ENCODE results near the gene EIPR1.

EIPR1 gene

DNA sequence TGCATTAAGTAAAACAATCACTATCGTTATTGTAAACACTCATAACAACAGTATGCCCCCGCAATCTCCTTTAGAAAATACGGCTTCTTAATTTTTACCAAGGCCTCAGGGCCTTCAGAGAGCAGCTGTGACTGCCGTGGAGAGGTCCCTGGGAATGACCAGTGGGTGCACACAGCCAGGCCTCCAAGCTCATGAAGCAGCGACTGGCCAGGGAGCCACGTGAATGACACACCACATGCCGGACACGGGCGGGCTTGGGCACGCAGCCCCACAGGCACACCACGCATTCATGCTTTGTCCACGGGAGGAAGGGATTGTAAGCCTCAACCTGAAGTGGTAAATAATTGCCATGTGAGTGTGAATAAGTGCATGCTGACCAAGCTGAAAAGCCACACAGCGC, 121.0 kb downstream of the EIPR1 start:
- in situ Hi-C loops (cut with MboI; ENCODE audit: low sequenced_read_pairs): no loop called here

GRCh38 chr2:3256157-3256556, 121.5 kb downstream of the EIPR1 start:
- in situ Hi-C loops (cut with MboI; ENCODE audit: low sequenced_read_pairs): no loop called here

DNA sequence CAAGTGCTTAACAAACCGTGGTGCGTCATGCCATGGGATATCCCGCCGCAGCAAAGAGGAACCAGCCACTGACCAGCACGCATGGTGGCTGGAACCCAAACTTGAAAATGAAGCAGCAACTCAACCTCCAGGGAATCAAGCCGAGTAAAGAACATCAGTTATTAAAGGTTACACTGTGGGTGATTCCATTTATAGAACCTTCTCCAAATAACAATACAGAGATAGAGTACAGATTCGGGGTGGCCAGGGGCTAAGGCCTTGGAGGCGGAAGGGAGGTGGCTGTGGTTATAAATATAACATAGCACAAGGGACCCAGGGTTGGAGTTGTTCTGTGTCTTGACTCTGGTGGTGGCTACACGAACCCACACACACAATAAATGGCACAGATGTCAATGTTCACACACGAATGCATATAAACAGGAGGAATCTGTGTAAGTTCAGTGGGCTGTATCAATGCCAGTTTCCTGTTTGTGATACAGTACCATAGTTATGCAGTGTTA, 123.1 kb downstream of the EIPR1 start:
- in situ Hi-C loops (cut with MboI; ENCODE audit: low sequenced_read_pairs): no loop called here

DNA sequence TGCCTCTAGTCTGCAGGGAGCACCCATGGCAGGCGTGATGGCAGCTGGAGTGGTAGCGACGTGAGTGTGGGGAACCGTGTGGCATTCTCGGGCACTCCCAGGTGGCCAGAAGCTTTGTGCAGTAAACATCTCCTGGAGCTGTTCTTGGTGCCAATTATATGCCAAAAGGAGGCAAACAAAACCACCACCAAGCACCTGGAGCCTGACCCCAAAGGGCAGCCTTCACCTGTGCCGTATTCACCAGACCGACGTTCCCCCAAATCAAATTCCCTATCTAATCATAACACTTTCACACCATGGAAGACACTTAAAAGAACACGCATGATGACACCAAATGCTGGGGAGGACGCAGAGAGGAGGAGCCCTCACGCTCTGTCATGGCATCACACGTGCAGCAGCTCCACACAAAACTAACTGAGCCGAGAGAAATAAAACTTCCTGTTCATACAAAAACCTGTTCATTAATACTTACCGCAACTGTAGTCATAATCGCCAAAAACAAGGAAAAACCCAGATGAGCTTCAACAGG, 123.6 kb downstream of the EIPR1 start:
- in situ Hi-C loops (cut with MboI; ENCODE audit: low sequenced_read_pairs): no loop called here

GRCh38 chr2:3251946-3252345, 125.7 kb downstream of the EIPR1 start:
- in situ Hi-C loops (cut with MboI; ENCODE audit: low sequenced_read_pairs): no loop called here

- in situ Hi-C loops (cut with MboI; ENCODE audit: low sequenced_read_pairs): no loop called here
Observed at GRCh38 chr2:3249476-3249962, 128.1 kb downstream of the EIPR1 start.

GRCh38 chr2:3248754-3249475, 128.7 kb downstream of the EIPR1 start:
- in situ Hi-C loops (cut with MboI; ENCODE audit: low sequenced_read_pairs): no loop called here

DNA sequence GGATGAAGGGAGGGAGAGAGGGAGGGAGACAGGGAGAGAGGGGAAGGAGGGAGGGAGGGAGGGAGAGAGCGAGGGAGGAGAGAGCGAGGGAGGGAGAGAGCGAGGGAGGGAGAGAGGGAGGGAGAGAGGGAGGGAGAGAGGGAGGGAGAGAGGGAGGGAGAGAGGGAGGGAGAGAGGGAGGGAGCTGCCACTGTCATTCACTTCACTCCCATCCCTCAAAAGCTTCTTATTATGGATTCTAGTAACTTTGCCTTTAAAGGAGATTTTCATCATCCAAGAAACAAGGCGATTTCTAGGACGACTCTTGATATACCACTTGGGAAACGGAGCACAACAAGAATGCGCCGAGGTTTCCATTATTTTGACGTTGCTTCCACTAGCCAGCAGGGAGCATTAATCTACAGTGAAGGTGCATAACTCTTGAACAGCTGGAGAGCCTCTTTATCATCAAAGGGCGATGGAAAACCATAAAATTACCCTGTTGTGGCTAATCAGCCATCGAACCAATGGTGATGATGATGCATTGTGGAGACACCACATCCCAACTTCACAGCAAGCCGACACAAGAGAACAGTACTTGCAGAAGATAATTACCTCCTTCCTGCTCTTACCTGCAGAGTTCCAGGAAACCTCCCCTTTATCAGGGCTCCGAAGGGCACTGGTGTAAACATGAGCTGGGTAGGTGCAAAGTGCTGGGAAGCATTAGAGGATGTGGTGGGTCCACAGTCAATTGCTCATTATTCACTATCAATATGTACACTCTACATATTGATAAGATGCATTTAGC, 130.5 kb downstream of the EIPR1 start:
- in situ Hi-C loops (cut with MboI; ENCODE audit: low sequenced_read_pairs): no loop called here

- in situ Hi-C loops (cut with MboI; ENCODE audit: low sequenced_read_pairs): no loop called here
Observed at GRCh38 chr2:3246406-3246805, 131.2 kb downstream of the EIPR1 start.

- in situ Hi-C loops (cut with MboI; ENCODE audit: low sequenced_read_pairs): no loop called here
Observed at GRCh38 chr2:3244486-3244885, 133.1 kb downstream of the EIPR1 start.

GRCh38 chr2:3243804-3244203, 133.8 kb downstream of the EIPR1 start:
- in situ Hi-C loops (cut with MboI; ENCODE audit: low sequenced_read_pairs): no loop called here

DNA sequence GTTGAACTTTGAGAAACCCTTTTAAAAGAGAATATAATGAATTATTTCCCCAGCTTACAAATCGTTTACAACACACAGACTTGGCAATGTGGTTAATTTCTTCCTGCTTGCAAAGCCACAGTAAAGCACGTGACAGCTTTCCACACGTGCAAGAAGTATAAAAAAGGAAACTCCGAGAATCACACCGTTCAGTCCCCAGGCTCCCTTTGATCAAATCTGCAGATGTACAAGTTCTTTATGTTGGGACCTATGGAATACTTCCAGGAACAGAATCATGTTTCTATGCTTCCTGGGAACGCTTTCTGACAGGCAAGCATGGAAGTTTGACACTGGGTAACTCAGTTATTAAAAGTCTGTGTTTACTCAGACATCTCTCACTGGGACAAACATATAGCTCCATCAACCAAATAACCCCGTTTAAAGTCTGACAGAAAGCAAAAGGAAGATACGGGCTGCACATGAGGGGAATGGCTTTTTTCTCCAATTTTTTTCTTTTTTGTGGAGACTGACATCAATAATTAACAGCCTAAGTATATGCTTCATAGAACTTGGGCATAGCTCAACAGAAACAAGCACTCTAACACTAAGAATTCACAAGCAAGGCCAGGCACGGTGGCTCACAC, 134.8 kb downstream of the EIPR1 start:
- in situ Hi-C loops (cut with MboI; ENCODE audit: low sequenced_read_pairs): no loop called here

DNA sequence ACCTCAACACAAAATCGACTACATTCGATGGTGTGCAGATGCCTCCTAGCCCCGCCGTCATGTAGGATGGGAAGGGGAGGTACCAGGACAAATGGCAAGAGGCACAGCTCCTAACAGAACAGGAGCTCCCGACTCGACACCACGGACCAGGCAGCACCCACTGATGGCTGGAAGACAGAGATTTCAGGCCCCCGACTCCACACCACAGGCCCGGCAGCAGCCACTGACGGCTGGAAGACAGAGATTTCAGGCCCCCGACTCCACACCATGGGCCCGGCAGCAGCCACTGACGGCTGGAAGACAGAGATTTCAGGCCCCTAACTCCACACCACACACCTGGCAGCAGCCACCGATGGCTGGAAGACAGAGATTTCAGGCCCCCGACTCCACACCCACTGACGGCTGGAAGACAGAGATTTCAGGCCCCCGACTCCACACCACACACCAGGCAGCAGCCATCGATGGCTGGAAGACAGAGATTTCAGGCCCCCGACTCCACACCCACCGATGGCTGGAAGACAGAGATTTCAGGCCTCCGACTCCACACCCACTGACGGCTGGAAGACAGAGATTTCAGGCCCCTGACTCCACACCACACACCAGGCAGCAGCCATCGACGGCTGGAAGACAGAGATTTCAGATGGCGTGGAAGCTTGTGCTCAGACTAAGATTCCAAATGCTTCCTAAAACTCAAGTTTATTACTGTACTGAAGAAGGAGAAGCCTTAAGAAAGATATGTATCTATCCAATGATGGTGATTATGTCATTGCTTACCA, 135.5 kb downstream of the EIPR1 start:
- in situ Hi-C loops (cut with MboI; ENCODE audit: low sequenced_read_pairs): no loop called here

DNA sequence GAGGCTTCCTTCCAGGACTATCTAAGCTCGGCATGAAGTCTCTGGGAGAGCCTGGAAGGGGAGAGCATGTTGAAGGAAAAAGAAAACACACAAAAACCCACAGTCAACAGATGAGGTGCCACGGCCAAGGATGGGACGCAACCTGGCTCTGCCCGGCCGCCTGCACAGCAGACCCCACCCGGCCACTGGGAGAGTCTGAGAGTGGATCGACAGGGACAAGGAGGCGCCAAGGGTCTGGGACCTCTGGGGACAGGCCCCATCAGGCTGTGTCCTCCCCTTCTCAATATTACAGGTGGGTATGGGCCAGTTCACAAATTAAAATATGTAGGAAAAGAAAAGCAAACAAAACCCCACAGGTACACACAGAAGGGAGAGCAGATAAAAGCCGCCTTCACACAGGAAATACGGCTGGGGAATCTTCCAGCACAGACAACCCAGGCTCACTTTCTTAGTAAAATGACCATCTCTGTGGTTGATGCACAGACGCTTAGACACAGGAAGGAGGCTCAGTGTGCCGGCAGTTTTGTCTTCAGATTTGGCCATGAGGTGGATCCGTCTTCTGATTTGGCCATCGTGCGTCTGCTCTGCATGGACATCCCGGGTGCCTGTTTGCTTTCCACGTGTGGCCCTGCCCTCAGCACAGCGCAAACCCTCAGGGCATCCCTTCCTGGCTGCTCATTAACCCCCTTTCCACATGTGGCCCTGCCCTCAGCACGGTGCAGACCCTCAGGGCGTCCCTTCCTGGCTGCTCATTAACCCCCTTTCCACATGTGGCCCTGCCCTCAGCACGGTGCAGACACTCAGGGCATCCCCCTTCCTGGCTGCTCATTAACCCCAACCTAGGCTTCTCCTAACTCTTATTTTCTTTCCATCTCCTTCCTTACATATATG, 138.4 kb downstream of the EIPR1 start:
- in situ Hi-C loops (cut with MboI; ENCODE audit: low sequenced_read_pairs): no loop called here

DNA sequence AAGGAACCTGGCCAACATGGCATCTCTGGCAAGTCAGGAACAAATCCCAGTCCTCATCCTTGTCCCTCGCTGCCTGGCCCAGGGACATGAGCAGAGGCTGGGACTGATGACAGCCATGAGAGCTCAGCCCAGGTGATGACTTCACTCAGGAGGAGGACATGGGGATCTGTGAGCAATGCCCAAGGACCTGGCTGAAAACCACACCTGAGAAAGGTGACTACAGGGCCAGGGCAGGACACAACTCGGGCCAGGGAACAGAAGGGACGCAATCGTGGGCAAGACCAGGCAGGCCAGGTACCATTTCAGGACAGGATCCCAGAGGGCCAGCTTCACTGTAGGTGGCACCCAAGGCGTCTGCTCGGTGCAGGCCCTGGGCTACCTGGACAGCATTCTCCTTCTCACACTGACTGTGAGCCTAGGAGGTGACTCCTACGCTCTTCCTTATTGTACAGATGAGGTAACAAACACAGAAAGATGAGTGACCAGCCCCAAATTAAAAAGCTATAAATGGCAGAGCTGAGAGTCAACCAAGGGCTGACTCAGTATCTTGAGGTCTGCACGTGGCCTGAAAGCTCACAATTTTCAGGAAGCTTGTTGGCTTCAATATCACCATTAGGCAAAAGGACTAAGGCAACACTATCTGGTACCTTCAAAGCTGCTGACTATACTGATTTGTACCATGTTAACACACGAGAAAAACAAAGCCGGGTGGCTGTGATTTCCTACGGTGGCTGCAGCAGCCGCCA, 141.1 kb downstream of the EIPR1 start:
- in situ Hi-C loops (cut with MboI; ENCODE audit: low sequenced_read_pairs): no loop called here

DNA sequence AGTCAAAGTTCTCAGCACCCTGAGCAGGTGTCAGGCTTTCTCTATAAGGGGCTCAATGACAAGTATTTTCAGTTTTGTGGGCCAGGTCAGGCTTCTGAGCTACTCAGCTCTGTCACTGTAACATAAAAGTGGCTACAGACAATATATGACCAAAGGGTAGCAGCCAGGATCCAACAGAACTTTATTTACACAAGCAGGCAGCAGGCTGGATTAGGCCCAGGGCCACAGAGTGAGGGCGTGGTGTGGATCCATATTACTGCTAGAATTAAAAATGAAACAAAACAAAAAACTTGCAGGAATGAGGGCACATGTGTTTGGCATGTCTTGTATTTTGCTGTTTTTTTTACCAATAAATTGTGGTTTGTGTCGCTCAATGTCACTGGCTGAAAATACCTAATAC, 143.7 kb downstream of the EIPR1 start:
- in situ Hi-C loops (cut with MboI; ENCODE audit: low sequenced_read_pairs): no loop called here

GRCh38 chr2:3229221-3229620, 148.4 kb downstream of the EIPR1 start:
- in situ Hi-C loops (cut with MboI; ENCODE audit: low sequenced_read_pairs): no loop called here

GRCh38 chr2:3224681-3225080, 152.9 kb downstream of the EIPR1 start:
- in situ Hi-C loops (cut with MboI; ENCODE audit: low sequenced_read_pairs): no loop called here
